Measurements from ENCODE around the gene TNFRSF18. TPM values are rescaled to one million over a fixed set of nuclear protein-coding genes. Genes with fewer than 3 reads are reported as not detected.

TNFRSF18 gene
- total and polyA plus RNA-seq, 2 donors (not counting 1 experiment from before 2014, with no cell fraction given) = 10.1 to 33.5 TPM

DNA sequence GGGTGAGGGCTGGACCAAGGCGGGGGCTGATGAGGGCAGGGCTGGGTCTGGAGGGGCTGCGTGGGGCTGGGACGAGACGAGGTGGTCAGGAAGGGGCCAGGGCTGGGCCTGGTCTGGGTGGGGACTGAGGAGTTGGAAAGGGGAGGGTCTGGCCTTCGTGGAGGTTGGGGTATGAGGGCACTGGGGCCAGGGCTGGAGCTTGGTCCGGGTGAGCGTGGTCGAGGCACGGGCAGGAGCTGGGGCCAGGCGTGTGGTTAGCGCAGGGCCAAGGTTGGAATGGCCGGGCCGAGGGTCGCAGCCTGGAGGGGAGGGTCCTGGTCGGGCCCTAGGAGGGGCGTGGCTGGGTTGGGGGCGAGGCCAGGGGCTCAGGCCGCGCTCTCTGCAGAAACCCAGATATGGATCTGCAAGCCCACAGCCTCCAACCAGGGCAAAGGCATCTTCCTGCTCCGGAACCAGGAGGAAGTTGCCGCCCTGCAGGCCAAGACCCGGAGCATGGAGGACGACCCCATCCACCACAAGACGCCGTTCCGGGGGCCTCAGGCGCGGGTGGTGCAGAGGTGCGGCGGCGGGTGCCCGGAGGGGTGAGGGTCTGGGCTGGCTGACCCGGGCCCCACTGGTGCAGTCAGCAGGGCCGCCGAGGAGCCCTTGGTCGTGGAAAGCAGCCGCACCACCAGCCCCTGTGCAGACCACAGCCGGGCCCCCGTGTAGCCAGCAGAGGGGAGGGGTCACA, 23.7 kb downstream of the TNFRSF18 start:
- Histone ChIP-seq H3K27me3 (replicated peaks in 1 of 4; ENCODE audit: control extremely low read depth in 1 of 4, control insufficient read depth in 3 of 4, insufficient read depth in 4 of 4, low read length in 3 of 4) (peaks cover 0 to 40% (median 14%) of the 10 kb centered on the region in 4 experiments), H3K36me3 (replicated peaks in 1 of 2; ENCODE audit: control extremely low read depth in 1 of 2, control insufficient read depth in 1 of 2, extremely low read depth in 1 of 2, insufficient read depth in 2 of 2, low read length in 1 of 2) (no peaks in the 10 kb centered on the region), H3K9ac (ENCODE audit: low read length) (no peak overlapping the region), H3K4me3 (ENCODE audit: control extremely low read depth in 1 of 5, extremely low read depth in 1 of 5, insufficient read depth in 1 of 5, low read depth in 2 of 5, low read length in 4 of 5) (no peak overlapping the region), H3K79me2 (ENCODE audit: control insufficient read depth, insufficient read depth, low read length) (no peaks in the 10 kb centered on the region), H3K4me1 (ENCODE audit: control insufficient read depth in 2 of 2, insufficient read depth in 2 of 2, low read length in 2 of 2) (peaks cover 8 to 15% of the 10 kb centered on the region in 2 donors), H2AFZ (ENCODE audit: insufficient read depth, low read depth, low read length, poor library complexity, severe bottlenecking) (no peak overlapping the region), H3K9me3 (ENCODE audit: control extremely low read depth in 1 of 3, control insufficient read depth in 2 of 3, insufficient read depth in 1 of 3, low read length in 2 of 3) (peaks cover 0 to 3% (median 0%) of the 10 kb centered on the region in 3 donors), H3K4me2 (replicated peaks; ENCODE audit: low read depth, low read length, poor library complexity, severe bottlenecking) (no peak overlapping the region), H3K27ac (ENCODE audit: low read length in 2 of 2) (no peak overlapping the region), H4K20me1 (ENCODE audit: control insufficient read depth, insufficient read depth, low read length, poor library complexity, severe bottlenecking) (no peaks in the 10 kb centered on the region)
- TF ChIP-seq, protein P1, sequence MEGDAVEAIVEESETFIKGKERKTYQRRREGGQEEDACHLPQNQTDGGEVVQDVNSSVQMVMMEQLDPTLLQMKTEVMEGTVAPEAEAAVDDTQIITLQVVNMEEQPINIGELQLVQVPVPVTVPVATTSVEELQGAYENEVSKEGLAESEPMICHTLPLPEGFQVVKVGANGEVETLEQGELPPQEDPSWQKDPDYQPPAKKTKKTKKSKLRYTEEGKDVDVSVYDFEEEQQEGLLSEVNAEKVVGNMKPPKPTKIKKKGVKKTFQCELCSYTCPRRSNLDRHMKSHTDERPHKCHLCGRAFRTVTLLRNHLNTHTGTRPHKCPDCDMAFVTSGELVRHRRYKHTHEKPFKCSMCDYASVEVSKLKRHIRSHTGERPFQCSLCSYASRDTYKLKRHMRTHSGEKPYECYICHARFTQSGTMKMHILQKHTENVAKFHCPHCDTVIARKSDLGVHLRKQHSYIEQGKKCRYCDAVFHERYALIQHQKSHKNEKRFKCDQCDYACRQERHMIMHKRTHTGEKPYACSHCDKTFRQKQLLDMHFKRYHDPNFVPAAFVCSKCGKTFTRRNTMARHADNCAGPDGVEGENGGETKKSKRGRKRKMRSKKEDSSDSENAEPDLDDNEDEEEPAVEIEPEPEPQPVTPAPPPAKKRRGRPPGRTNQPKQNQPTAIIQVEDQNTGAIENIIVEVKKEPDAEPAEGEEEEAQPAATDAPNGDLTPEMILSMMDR (IDR thresholded peaks at IDR 0.05) = no peak
- TF ChIP-seq EZH2 (IDR thresholded peaks at IDR 0.05; ENCODE audit: borderline replicate concordance, insufficient read depth, low read depth, low read length, poor library complexity, severe bottlenecking) = no peak
- Mint-ChIP-seq H3K27ac (no peak overlapping the region), H3K27me3 (peaks cover 9% of the 10 kb centered on the region), H3K4me1 (peaks cover 17% of the 10 kb centered on the region), H3K4me3 (no peak overlapping the region), H3K9me3 (ENCODE audit: insufficient read depth) (no peaks in the 10 kb centered on the region)
- ATAC-seq (ENCODE audit: low read depth) (no peak), DNase-seq (no peak)
- WGBS (ENCODE audit: insufficient coverage) = 52% methylated on average over 23 of the region's 39 CpGs
- ChIA-PET CTCF (no interaction called here), POLR2A (no interaction called here)
- intact Hi-C loops (cut with micrococcal nuclease) = no loop called here

DNA sequence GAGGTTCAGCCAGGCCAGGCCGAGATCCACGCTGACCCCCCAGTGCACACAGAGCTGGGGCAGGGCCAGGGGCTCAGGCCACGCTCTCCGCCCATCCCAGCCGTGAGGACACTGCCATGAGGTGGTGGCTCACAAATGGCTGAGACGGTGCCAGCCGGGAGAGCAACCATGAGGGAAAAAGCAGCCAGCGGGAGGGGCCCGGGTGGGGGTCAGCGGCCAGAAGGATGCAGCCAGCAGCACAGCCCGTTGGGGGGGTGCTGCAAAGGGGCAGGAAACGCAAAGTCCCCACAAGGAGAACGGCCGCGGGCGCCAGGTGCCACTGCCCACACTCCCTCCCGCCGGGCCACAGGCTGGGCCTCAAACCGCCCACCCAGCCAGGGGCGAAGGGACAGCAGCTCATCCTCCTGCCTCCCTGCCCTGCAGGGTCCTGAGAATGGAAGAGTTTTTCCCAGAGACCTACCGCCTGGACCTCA, 24.4 kb downstream of the TNFRSF18 start:
- no peak overlapping the region for H3K27ac ChIP-seq (ENCODE audit: low read length in 2 of 2)
- DNase-seq = no peak
- no peaks in the 10 kb centered on the region for H3K36me3 ChIP-seq (replicated peaks in 1 of 2; ENCODE audit: control extremely low read depth in 1 of 2, control insufficient read depth in 1 of 2, extremely low read depth in 1 of 2, insufficient read depth in 2 of 2, low read length in 1 of 2)
- H3K4me2 ChIP-seq (replicated peaks; ENCODE audit: low read depth, low read length, poor library complexity, severe bottlenecking) = no peak overlapping the region
- Mint-ChIP-seq H3K27me3 (peaks cover 11% of the 10 kb centered on the region), H3K27ac (no peak overlapping the region), H3K4me3 (no peak overlapping the region), H3K4me1 (peaks cover 18% of the 10 kb centered on the region), H3K9me3 (ENCODE audit: insufficient read depth) (no peaks in the 10 kb centered on the region)
- TF ChIP-seq EZH2 (IDR thresholded peaks at IDR 0.05; ENCODE audit: borderline replicate concordance, insufficient read depth, low read depth, low read length, poor library complexity, severe bottlenecking) = no peak
- TF ChIP-seq, protein P1 (IDR thresholded peaks at IDR 0.05) = no peak
- H3K9me3 ChIP-seq (ENCODE audit: control extremely low read depth in 1 of 3, control insufficient read depth in 2 of 3, insufficient read depth in 1 of 3, low read length in 2 of 3) = peaks cover 0 to 3% (median 0%) of the 10 kb centered on the region in 3 donors
- CTCF ChIA-PET = no interaction called here
- 81% methylated on average over 21 of the region's 21 CpGs for WGBS (ENCODE audit: insufficient coverage)
- no peak for ATAC-seq (ENCODE audit: low read depth)
- POLR2A ChIA-PET = no interaction called here
- H3K4me1 ChIP-seq (ENCODE audit: control insufficient read depth in 2 of 2, insufficient read depth in 2 of 2, low read length in 2 of 2) = peaks cover 8 to 15% of the 10 kb centered on the region in 2 donors
- no peak overlapping the region for H3K9ac ChIP-seq (ENCODE audit: low read length)
- no peaks in the 10 kb centered on the region for H3K79me2 ChIP-seq (ENCODE audit: control insufficient read depth, insufficient read depth, low read length)
- intact Hi-C loops (cut with micrococcal nuclease) = no loop called here
- H3K4me3 ChIP-seq (ENCODE audit: control extremely low read depth in 1 of 5, extremely low read depth in 1 of 5, insufficient read depth in 1 of 5, low read depth in 2 of 5, low read length in 4 of 5) = no peak overlapping the region
- no peaks in the 10 kb centered on the region for H4K20me1 ChIP-seq (ENCODE audit: control insufficient read depth, insufficient read depth, low read length, poor library complexity, severe bottlenecking)
- no peak overlapping the region for H2AFZ ChIP-seq (ENCODE audit: insufficient read depth, low read depth, low read length, poor library complexity, severe bottlenecking)
- H3K27me3 ChIP-seq (replicated peaks in 1 of 4; ENCODE audit: control extremely low read depth in 1 of 4, control insufficient read depth in 3 of 4, insufficient read depth in 4 of 4, low read length in 3 of 4) = peaks cover 0 to 46% (median 16%) of the 10 kb centered on the region in 4 experiments
